Effector CD4-positive, alpha-beta T cell (primary cell): Measurements from ENCODE around the gene IGF2.

ENCODE experiments used
- DNase-seq: peaks from one replicate; pipeline ENCODE4 v3.0.0-alpha.2; 2020

The IGF2 gene

GRCh38 chr11:2153581-2154194 lies 14.5 kb upstream of the IGF2 start:
- DNase-seq = no peak

DNA sequence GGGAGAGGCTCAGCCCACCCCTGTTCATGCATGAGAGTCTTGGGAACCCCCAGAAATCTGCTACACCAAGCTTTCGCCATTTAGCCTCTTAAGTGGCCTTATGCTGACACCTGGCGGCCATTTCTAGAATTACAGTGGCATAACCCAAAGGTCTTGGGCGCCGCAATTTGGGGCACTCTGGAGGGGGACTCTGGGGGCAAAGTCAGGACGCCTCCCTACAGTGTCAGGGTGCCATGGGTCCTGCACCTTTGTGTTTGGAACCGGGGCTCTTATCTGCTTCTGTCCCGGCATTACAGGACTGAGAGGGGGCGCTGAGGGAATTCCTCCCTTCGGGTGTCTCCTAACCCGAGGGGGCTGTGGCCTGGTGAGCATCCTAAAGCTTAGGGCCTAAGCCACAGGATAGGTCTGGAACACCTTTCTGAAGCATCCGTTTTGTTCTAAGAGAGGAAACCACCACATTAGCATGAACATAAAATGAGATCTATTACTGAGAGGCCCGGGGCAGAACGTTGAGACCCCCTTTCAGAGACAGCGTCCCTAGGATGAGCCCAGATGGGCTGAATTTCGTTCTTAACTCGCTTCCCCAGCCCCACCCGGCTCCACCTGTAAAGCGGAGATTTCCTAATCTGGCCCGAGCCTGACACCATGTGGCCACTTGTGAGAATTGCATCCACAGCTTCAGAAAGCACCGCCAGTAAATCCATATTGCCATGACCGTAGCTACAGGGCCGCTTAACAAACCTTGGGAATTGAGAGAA lies 12.5 kb upstream of the IGF2 start:
- DNase-seq = peak; percentile 72

DNA sequence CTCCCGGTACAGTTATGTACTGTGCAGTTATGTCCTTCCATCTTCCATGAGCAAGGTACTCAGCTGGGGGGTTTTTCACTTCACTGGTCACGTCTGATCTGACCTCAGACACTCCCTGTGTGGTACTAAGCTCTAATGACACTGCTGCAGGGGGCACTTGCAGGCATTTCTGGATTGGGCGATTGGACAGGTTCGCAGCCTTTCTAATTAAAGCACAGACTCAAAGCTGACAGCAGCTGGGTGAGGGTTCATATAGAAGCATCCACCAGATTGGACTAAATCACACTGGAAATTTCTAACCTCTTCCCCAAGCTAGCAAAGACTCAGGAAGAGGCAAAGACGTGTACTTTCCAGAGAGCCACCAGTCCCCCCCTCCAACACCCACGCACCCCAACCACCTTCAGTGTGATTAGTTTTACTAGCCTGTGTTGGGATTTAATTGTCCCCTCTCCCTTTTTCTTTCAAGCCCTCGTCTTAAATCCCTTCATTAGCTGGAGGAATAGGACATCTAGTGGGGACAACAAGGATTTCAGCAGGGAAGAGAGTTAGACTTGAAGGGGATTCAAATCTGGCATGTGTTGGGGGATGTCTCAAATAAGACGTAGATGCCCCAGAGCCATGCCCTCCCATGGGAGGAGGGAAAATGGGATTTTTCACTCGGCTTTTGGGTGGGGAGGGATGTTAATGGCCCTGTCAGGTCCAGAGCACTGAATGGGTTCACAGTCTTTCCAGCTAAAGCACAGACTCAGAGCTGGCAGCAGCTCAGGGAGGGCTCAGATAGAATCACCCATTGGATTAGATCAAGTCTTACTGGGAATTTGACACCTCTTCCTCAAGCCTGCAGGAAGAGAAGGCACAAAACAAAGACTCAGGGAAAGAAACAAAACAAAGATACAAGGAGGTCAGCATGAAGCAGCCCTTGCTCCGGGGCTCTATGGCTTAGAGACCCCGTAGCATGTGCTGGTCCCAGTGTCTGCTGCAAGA lies 11.0 kb upstream of the IGF2 start:
- no peak for DNase-seq

DNA sequence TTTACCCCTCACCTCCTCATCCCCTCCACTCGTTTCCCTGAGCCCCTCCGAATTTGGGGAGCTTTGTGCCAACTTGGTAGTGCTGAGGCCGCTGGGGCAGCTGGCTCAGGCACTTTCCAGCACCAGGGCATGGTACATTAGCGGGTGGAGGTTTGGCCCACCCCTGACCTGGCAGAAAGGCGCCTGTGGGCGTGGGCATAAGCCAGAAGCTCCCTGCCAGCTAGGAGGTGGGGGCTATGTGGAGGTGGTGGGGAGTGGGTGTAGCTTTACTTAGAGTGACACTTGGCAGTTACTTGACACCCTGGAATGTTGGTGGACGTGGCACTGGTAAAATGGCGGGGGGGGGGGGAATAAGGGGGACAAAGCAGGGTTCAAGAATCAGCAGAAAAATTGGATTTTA lies 10.3 kb upstream of the IGF2 start:
- no peak for DNase-seq

- no peak for DNase-seq
Measured at GRCh38 chr11:2148595-2148994, 9.4 kb upstream of the IGF2 start.

DNA sequence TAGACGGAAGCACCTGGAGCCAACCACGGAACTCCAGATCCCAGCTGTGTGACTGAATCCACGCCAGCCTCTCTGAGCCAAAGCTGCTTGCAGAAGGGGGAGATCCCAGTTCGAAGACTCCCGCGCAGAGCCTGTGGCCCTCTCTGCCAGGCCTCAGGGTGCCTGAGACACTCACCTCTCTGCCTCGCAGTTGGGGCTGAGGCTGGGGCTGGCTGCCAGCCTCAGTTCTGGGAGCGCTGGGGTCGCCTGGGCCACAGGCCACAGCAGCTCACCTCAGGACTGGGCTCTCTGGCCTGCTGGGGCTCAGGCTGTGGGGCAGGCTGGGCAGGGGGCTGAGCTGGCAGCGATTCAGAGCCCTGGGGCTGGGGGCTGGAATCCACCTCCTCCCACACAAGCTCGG lies 8.2 kb upstream of the IGF2 start:
- no peak for DNase-seq

GRCh38 chr11:2146051-2146450 lies 6.9 kb upstream of the IGF2 start:
- no peak for DNase-seq

DNA sequence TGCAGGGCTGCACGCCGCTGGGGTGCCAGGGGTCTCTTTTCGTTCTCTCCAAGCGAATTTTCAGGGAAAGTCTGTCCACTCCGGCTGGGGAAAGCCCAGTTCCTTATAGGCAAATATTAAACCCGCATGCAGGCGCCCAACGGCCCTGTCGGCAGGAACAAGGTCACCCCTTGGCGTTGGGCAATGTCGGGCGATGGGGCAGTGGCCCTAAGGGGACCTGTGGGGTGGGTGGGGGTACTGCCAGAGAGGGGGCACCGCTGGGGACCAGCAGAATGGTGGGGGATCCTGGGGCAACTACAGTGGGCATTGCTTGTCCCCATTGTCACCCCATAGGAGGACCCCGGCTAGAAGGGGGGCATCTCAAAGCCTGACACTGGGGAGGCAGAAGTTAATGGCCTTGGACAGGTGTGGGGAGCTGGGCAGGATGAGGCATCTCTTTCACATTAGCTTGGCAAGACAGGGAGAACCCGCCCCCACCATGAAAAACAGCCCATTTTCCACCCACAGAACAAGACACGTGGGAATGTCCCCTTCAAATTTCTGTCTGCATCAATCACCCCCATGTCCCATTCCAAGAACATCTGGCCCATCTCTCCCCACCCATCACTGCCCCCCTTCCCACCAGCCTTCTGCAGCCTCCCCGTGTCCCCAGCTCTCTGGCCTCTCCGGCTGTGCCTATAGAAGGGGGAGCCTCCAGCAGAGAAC lies 5.5 kb upstream of the IGF2 start:
- DNase-seq = no peak

- no peak for DNase-seq
Measured at GRCh38 chr11:2143799-2144543, 4.8 kb upstream of the IGF2 start.

- DNase-seq = no peak
Measured at GRCh38 chr11:2143477-2143798, 4.2 kb upstream of the IGF2 start.

DNA sequence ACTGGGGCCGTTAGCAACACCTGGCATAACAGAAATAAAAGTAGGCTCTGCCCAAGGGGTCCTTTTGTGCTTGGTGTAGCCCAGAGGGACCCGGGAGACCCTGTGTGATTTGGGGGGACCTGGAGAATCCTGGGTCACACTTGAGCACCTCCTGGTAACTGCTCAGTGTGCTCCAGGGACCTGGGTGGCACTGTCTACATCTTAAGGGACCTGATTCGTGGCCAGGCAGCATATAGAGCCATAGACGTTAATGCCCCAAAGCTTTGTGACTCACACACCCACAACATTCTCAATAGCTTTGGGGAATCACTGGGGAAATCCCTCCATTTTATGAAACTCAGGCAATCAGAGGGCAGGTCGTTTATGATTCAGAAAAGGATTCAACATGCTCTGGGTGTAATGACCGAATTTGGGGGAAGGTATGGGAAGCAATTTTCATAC lies 3.6 kb upstream of the IGF2 start:
- no peak for DNase-seq

GRCh38 chr11:2142300-2142759 lies 3.1 kb upstream of the IGF2 start:
- no peak for DNase-seq

- DNase-seq = no peak
Measured at GRCh38 chr11:2140411-2141400, 1.5 kb upstream of the IGF2 start.

DNA sequence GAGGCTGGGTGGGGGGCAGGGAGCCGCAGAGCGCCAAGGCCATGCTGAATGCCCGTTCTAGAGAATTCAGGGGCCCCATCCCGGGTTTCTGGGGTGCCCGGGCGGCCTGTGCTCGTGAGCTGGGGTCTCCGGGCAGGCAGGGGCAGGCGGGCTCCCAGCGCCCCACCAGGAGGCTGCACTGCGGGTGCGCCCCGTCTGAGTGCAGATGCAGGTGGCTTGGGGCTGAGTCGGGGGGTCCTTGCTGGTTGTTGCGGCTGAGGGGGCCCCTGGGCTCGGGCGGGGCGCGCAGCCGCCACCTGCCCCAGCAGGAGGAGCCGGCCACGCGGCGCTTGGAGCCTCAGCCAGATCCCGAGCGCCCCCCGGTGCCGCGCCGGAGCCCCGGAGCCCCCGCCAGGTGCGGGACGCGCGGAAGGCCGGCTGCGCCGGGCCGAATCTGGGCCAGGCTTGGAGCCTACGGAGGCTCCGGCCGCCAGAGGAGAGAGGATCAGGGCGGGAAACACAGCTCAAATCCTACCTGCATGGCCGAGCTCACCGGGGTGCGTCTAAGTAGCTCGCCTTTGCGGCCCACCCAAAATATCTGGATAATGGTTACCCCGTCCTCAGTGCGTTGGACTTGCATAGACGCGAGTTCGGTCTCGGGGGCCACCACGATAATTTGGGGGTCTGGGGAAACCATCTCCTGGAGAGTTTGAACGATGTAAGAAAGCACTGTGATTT lies 590 bp upstream of the IGF2 start:
- DNase-seq = no peak

GRCh38 chr11:2138431-2139122 lies 612 bp downstream of the IGF2 start:
- DNase-seq = no peak

DNA sequence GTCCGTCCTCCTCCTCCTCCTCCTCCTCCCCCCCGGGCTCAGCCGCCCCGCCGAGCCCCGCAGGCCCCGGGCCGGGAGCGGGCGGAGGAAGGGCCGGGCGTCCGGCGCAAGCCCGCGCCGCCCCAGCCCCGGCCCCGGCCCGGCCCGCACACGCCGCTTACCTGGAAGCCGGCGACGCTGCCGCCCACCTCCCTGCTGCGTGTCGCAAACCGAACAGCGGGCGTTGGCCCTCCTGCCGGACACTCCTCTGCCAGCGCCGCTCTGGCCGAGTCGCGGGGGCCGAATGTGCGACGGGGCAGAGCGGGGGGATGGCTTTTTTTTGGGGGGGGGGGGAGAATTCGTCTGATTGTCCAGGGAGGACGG lies 1.1 kb downstream of the IGF2 start:
- DNase-seq = no peak

GRCh38 chr11:2137202-2138067 lies 1.8 kb downstream of the IGF2 start:
- no peak for DNase-seq

DNA sequence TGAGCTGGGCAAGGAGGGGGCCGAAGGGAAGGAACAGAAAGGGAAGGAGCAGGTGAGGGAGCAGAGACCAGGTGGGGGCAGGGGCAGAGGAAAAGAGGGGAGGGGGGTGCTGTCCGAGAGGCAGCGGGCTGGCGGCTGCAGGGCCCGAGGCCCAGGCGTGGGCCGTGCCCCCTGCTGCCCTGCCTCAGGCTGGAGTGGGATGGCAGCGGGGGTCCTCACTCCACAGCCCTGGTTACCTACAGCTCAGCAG lies 2.3 kb downstream of the IGF2 start:
- DNase-seq = no peak
